ENCODE results near the gene PCDH9. TPM values are rescaled to one million over a fixed set of nuclear protein-coding genes. Genes with fewer than 3 reads are reported as not detected.

Gene PCDH9
- polyA plus RNA-seq, 3 donors = 0.03 TPM; not detected in 1

GRCh38 chr13:66981912-66982311 is 248.2 kb downstream of the PCDH9 start:
- Histone ChIP-seq H3K9me3 (replicated peaks in 1 of 2; ENCODE audit: control insufficient read depth in 1 of 2, insufficient read depth in 1 of 2, low read length in 2 of 2) (no peaks in the 10 kb centered on the region), H3K4me1 (ENCODE audit: control insufficient read depth in 1 of 2, insufficient read depth in 2 of 2, low read length in 2 of 2) (no peaks in the 10 kb centered on the region), H3K36me3 (replicated peaks in 1 of 2; ENCODE audit: control insufficient read depth in 1 of 2, insufficient read depth in 2 of 2, low read length in 2 of 2) (no peaks in the 10 kb centered on the region), H4K20me1 (ENCODE audit: insufficient read depth, low read length) (no peaks in the 10 kb centered on the region), H3K4me3 (replicated peaks in 1 of 3; ENCODE audit: low read depth in 2 of 3, low read length in 3 of 3) (no peak overlapping the region), H2AFZ (ENCODE audit: insufficient read depth, low read depth, low read length, poor library complexity, severe bottlenecking) (no peak overlapping the region), H3K79me2 (ENCODE audit: insufficient read depth, low read length) (no peaks in the 10 kb centered on the region), H3K27ac (ENCODE audit: low read depth in 1 of 2, low read length in 2 of 2) (no peak overlapping the region), H3K4me2 (replicated peaks; ENCODE audit: extremely low read depth, low read length, poor library complexity, severe bottlenecking) (no peak overlapping the region), H3K9ac (ENCODE audit: insufficient read depth, low read length, poor library complexity, severe bottlenecking) (no peak overlapping the region), H3K27me3 (ENCODE audit: control insufficient read depth in 2 of 2, insufficient read depth in 2 of 2, low read length in 2 of 2) (no peaks in the 10 kb centered on the region)
- Mint-ChIP-seq H3K9me3 (peaks cover 0 to 7% (median 2%) of the 10 kb centered on the region in 7 donors), H3K36me3 (no peaks in the 10 kb centered on the region), H3K27me3 (ENCODE audit: low read depth in 3 of 3) (no peaks in the 10 kb centered on the region), H3K4me1 (no peaks in the 10 kb centered on the region), H3K4me3 (no peak overlapping the region), H3K27ac (no peak overlapping the region)
- TF ChIP-seq, protein P1, sequence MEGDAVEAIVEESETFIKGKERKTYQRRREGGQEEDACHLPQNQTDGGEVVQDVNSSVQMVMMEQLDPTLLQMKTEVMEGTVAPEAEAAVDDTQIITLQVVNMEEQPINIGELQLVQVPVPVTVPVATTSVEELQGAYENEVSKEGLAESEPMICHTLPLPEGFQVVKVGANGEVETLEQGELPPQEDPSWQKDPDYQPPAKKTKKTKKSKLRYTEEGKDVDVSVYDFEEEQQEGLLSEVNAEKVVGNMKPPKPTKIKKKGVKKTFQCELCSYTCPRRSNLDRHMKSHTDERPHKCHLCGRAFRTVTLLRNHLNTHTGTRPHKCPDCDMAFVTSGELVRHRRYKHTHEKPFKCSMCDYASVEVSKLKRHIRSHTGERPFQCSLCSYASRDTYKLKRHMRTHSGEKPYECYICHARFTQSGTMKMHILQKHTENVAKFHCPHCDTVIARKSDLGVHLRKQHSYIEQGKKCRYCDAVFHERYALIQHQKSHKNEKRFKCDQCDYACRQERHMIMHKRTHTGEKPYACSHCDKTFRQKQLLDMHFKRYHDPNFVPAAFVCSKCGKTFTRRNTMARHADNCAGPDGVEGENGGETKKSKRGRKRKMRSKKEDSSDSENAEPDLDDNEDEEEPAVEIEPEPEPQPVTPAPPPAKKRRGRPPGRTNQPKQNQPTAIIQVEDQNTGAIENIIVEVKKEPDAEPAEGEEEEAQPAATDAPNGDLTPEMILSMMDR (IDR thresholded peaks at IDR 0.05) = no peak
- 93% methylated on average over 6 of the region's 7 CpGs for WGBS (ENCODE audit: insufficient coverage)
- no peak for DNase-seq
- intact Hi-C loops (cut with micrococcal nuclease) = no loop called here

- Histone ChIP-seq H3K27ac (ENCODE audit: low read depth in 1 of 2, low read length in 2 of 2) (no peak overlapping the region), H3K4me2 (replicated peaks; ENCODE audit: extremely low read depth, low read length, poor library complexity, severe bottlenecking) (no peak overlapping the region), H3K9me3 (replicated peaks in 1 of 2; ENCODE audit: control insufficient read depth in 1 of 2, insufficient read depth in 1 of 2, low read length in 2 of 2) (no peaks in the 10 kb centered on the region), H3K27me3 (ENCODE audit: control insufficient read depth in 2 of 2, insufficient read depth in 2 of 2, low read length in 2 of 2) (no peaks in the 10 kb centered on the region), H3K4me1 (ENCODE audit: control insufficient read depth in 1 of 2, insufficient read depth in 2 of 2, low read length in 2 of 2) (no peaks in the 10 kb centered on the region), H4K20me1 (ENCODE audit: insufficient read depth, low read length) (no peaks in the 10 kb centered on the region), H2AFZ (ENCODE audit: insufficient read depth, low read depth, low read length, poor library complexity, severe bottlenecking) (no peak overlapping the region), H3K4me3 (replicated peaks in 1 of 3; ENCODE audit: low read depth in 2 of 3, low read length in 3 of 3) (no peak overlapping the region), H3K79me2 (ENCODE audit: insufficient read depth, low read length) (no peaks in the 10 kb centered on the region), H3K9ac (ENCODE audit: insufficient read depth, low read length, poor library complexity, severe bottlenecking) (no peak overlapping the region), H3K36me3 (replicated peaks in 1 of 2; ENCODE audit: control insufficient read depth in 1 of 2, insufficient read depth in 2 of 2, low read length in 2 of 2) (no peaks in the 10 kb centered on the region)
- TF ChIP-seq, protein P1 (IDR thresholded peaks at IDR 0.05) = no peak
- Mint-ChIP-seq H3K4me3 (no peak overlapping the region), H3K27me3 (ENCODE audit: low read depth in 3 of 3) (no peaks in the 10 kb centered on the region), H3K36me3 (no peaks in the 10 kb centered on the region), H3K9me3 (peaks cover 0 to 4% (median 0%) of the 10 kb centered on the region in 7 donors), H3K4me1 (no peaks in the 10 kb centered on the region), H3K27ac (no peak overlapping the region)
- WGBS (ENCODE audit: insufficient coverage) = 83% methylated on average over 1 of the region's 4 CpGs
- intact Hi-C loops (cut with micrococcal nuclease) = no loop called here
- no peak for DNase-seq
Observed at GRCh38 chr13:66977161-66977560, 253.0 kb downstream of the PCDH9 start.
